GM12874 (cell line): Measurements from ENCODE around the gene LRP5.

Experiments used
- TF ChIP-seq, protein P1 (sequence below): IDR thresholded peaks from 2 replicates; pipeline ENCODE4 v1.5.1; 2011; ENCODE audit warnings: low read depth, mild to moderate bottlenecking, control low read depth, low read length, moderate library complexity; ENCODE audit not compliant: insufficient read depth

Gene LRP5

DNA sequence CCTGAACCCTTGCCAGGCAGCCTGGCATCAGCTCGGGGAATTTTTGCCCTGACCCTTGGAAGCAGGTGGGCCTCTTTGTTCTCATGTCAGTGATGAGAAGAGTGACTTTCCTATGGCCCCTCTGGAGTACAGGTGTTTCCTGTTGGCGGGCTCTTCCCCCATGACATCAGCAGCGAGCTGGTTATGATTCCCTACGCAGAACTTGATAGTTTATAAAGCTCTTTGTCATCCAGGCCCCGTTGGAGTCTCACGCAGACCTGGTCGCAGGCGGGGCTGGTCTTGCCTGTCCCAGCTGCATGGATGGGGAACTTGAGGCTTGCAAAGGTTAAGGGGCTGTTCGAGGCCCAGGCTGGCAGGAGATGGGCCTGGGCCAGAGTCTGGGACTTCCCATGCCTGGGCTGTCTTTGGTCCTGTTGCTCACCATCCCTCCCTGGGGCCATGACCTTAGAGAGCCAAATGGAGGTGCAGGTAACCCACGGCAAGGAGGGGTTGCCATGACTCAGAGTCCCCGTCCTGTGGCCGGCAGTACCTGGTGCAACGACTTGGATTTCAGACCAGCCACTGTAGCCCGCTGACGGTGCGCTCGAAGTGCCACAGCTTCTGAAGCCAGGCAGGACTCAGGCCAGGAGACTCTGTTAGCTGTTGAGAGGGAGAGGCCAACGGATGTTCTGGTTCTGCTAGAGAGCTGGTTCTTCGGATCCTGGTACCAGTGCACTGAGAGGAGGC, 102.3 kb downstream of the LRP5 start:
- TF ChIP-seq, protein P1, sequence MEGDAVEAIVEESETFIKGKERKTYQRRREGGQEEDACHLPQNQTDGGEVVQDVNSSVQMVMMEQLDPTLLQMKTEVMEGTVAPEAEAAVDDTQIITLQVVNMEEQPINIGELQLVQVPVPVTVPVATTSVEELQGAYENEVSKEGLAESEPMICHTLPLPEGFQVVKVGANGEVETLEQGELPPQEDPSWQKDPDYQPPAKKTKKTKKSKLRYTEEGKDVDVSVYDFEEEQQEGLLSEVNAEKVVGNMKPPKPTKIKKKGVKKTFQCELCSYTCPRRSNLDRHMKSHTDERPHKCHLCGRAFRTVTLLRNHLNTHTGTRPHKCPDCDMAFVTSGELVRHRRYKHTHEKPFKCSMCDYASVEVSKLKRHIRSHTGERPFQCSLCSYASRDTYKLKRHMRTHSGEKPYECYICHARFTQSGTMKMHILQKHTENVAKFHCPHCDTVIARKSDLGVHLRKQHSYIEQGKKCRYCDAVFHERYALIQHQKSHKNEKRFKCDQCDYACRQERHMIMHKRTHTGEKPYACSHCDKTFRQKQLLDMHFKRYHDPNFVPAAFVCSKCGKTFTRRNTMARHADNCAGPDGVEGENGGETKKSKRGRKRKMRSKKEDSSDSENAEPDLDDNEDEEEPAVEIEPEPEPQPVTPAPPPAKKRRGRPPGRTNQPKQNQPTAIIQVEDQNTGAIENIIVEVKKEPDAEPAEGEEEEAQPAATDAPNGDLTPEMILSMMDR = no peak

DNA sequence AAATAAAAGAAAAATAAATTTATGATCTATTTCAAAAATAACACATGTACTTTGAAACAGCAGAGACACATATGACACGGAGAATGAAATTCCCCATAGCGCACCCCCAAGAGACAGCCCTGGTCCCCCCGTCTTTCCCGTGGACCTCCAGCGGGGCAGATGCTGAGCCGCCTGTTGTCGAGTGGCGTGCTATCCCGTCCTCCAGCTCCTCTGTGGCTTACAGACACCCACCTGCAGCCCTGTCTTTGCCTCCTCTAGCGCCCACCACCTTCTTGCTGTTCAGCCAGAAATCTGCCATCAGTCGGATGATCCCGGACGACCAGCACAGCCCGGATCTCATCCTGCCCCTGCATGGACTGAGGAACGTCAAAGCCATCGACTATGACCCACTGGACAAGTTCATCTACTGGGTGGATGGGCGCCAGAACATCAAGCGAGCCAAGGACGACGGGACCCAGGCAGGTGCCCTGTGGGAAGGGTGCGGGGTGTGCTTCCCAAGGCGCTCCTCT, 103.7 kb downstream of the LRP5 start:
- TF ChIP-seq, protein P1 = no peak

DNA sequence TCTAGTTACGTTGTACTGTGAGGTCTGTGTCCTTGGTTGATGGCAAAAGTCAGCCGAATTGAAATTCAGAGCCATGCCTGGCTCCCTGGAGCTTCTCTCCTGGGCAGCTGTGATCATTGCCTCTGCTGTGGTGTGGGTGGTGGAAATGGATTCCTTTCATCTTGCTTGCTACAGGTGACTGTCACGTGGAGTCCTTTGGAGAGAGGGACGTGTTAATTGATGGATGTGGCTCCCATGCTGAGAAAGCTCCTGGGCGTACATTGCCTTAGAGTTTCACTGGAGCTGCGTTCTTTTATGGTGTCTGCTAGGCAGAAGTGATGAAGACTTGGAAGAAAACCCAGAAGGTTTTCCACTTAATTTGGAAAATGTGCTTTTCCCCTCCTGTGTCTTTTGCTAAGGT, 106.3 kb downstream of the LRP5 start:
- TF ChIP-seq, protein P1 = no peak

DNA sequence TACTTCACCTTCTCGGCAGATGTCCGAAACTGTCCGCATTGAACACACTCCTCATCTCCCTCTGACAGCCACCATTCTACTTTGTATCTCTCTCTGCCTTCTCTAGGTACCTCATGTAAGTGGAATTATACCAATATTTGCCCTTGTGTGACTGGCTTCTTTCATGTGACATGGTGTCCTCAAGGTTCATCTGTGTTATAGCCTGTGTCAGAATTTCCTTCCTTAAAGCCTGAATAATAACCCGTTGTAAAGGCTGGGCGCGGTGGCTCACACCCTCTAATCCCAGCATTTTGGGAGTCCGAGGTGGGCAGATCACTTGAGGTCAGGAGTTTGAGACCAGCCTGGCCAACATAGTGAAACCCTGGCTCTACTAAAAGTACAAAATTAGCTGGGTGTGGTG, 107.8 kb downstream of the LRP5 start:
- TF ChIP-seq, protein P1 = no peak

DNA sequence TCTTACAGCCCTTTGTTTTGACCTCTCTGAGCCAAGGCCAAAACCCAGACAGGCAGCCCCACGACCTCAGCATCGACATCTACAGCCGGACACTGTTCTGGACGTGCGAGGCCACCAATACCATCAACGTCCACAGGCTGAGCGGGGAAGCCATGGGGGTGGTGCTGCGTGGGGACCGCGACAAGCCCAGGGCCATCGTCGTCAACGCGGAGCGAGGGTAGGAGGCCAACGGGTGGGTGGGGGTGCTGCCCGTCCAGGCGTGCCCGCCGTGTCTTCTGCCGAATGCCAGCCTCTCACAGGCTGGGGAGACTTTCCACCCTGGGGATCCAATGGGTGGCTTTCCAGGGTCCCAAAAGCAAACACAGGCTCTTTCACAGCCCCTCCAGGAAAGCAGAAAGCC, 111.1 kb downstream of the LRP5 start:
- TF ChIP-seq, protein P1 = no peak

DNA sequence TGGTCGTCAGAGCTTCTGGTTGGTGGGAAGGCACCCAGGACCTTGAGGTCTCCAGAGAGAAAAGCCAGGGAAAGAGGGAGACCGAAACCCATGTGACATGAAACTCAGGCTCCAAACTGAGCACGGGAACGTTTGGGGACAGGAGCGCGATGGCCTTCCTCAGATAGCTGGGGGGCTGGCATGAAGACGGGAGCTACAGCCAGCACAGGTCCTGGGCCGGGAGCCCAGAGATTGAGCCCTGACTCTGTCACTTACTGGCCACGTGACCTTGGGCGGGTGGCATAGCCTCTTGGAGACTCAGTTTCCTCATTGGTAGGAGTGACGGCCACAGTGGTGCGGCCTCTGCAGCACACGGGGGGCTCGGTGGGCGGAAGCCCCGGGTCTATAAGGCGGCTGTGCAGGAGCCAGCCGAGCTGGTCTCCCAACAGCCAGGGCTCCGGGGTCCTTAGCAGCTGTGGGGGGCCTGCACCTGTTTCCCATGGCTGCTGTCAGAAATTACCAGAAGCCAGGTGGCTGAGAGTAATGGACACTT, 111.8 kb downstream of the LRP5 start:
- TF ChIP-seq, protein P1 = no peak

DNA sequence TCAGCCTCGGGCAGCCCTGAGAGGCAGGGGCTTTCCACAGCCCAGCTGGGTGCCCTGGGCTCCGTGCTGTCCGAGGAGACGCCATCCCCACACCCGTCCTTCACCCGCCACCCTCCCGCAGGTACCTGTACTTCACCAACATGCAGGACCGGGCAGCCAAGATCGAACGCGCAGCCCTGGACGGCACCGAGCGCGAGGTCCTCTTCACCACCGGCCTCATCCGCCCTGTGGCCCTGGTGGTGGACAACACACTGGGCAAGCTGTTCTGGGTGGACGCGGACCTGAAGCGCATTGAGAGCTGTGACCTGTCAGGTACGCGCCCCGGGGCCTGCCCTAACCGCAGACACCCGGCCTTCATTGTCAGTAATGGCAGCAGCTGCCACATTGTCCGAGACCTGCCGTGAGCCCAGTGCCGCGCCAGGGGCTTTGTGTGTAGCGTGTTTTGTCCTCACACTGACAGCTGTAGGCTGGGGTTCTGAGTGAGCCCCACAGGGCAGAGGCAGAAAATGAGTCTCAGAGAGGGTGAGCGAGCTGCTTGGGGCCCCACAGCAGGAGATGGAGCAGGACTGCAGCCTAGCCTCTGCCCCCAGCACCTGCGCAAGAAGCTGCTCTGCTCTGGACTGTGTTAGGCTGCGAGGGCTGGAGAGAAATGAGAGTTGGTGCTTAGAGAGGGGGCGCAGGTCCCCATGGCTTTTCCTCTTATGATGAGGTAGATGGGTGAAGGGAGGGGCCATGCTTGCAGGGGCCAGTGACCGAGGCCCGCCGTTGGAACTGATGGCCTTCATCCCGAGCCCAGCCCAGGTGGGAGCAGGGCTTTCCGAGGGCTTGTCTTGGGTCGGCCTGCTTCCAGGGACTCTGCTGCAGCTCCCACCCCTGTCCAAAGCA, 112.8 kb downstream of the LRP5 start:
- TF ChIP-seq, protein P1 = no peak
